WTC11 (cell line): ENCODE data around the gene MAEA. TPM values are rescaled to one million over a fixed set of nuclear protein-coding genes. Genes with fewer than 3 reads are reported as not detected.

ENCODE experiments used
- ATAC-seq: fragments of 200-7000 bp; cut with Tn5 transposase; 2 replicates; pipeline ENCODE4 v1.10.0; 2021; ENCODE audit warnings: mild to moderate bottlenecking, moderate library complexity
- CTCF ChIA-PET: fragments of 300-600 bp; sonication (Branson Sonifier 250); formaldehyde crosslinking; loops from one replicate; lab custom pipeline; 2021; ENCODE audit warnings: antibody characterized with exemption; lab: Charles Lee
- POLR2A ChIA-PET: fragments of 350-600 bp; sonication (Branson Sonifier 250); formaldehyde crosslinking; loops from one replicate; lab custom pipeline; 2021; ENCODE audit warnings: antibody characterized with exemption; lab: Charles Lee
- DNase-seq: peaks from one replicate; pipeline ENCODE4 v3.0.0; 2021; ENCODE audit warnings: low spot score
- H3K27ac Mint-ChIP-seq: 2 replicates; pipeline ENCODE4 v1.8.0; 2021; ENCODE audit warnings: mixed read lengths
- H3K27me3 Mint-ChIP-seq: 2 replicates; pipeline ENCODE4 v1.8.0; 2021; ENCODE audit warnings: low read depth, mild to moderate bottlenecking, moderate library complexity, mixed read lengths
- H3K36me3 Mint-ChIP-seq: 2 replicates; pipeline ENCODE4 v1.8.0; 2021; ENCODE audit warnings: mixed read lengths
- H3K4me1 Mint-ChIP-seq: 2 replicates; pipeline ENCODE4 v1.8.0; 2022; ENCODE audit warnings: mixed read lengths
- H3K4me3 Mint-ChIP-seq: 2 replicates; pipeline ENCODE4 v1.8.0; 2021; ENCODE audit warnings: mild to moderate bottlenecking, moderate library complexity, mixed read lengths
- H3K9me3 Mint-ChIP-seq: 2 replicates; pipeline ENCODE4 v1.8.0; 2021; ENCODE audit warnings: mixed read lengths
- CBFB ChIP-seq: sonication (generic); formaldehyde crosslinking; IDR thresholded peaks from 2 replicates; pipeline ENCODE4 v1.8.1; 2022; ENCODE audit warnings: mild to moderate bottlenecking, low read depth, missing genetic modification reagents
- CREM ChIP-seq: sonication (generic); formaldehyde crosslinking; IDR thresholded peaks from 2 replicates; pipeline ENCODE4 v1.8.1; 2022; ENCODE audit warnings: mild to moderate bottlenecking, missing genetic modification reagents, moderate library complexity
- ELF4 ChIP-seq: sonication (generic); formaldehyde crosslinking; IDR thresholded peaks from 2 replicates; pipeline ENCODE4 v1.8.1; 2022; ENCODE audit warnings: low read depth, mild to moderate bottlenecking, moderate library complexity, missing genetic modification reagents
- IRF2 ChIP-seq: sonication (generic); formaldehyde crosslinking; IDR thresholded peaks from 2 replicates; pipeline ENCODE4 v1.8.0; 2022; ENCODE audit warnings: low read depth, missing genetic modification reagents, borderline replicate concordance
- MXD4 ChIP-seq: fragments of 250-450 bp; sonication (Bioruptor Pico); IDR thresholded peaks from 2 replicates; pipeline ENCODE4 v1.8.0; 2021; ENCODE audit warnings: mild to moderate bottlenecking, moderate library complexity, borderline replicate concordance
- NFATC4 ChIP-seq: fragments of 250-450 bp; sonication (Bioruptor Pico); IDR thresholded peaks from 2 replicates; pipeline ENCODE4 v1.9.0; 2021; ENCODE audit warnings: mild to moderate bottlenecking
- TEAD4 ChIP-seq: sonication (generic); formaldehyde crosslinking; IDR thresholded peaks from 2 replicates; pipeline ENCODE4 v1.8.0; 2022; ENCODE audit warnings: mild to moderate bottlenecking, missing genetic modification reagents
- ZNF423 ChIP-seq: fragments of 250-450 bp; sonication (Bioruptor Pico); IDR thresholded peaks from 2 replicates; pipeline ENCODE4 v2.1.2; 2022; ENCODE audit warnings: mild to moderate bottlenecking, moderate library complexity
- total RNA-seq: library from RNA; stranded (reverse); gene quantifications from 3 replicates; pipeline ENCODE4 v1.2.3, GENCODE V29; 2021
- TF ChIP-seq, protein P1 (sequence below): sonication (generic); formaldehyde crosslinking; IDR thresholded peaks from 2 replicates; pipeline ENCODE4 v1.8.1; 2023; ENCODE audit warnings: mild to moderate bottlenecking, missing genetic modification reagents
- TF ChIP-seq, protein P2 (sequence below): sonication (generic); formaldehyde crosslinking; IDR thresholded peaks from 2 replicates; pipeline ENCODE4 v1.8.0; 2023; ENCODE audit warnings: missing genetic modification reagents, mild to moderate bottlenecking, borderline replicate concordance
- TF ChIP-seq, protein P3 (sequence below): sonication (generic); formaldehyde crosslinking; IDR thresholded peaks from 2 replicates; pipeline ENCODE4 v1.8.0; 2022; ENCODE audit warnings: mild to moderate bottlenecking, missing genetic modification reagents
- TF ChIP-seq, protein P4 (sequence below): sonication (generic); formaldehyde crosslinking; IDR thresholded peaks from 2 replicates; pipeline ENCODE4 v1.8.1; 2023; ENCODE audit warnings: mild to moderate bottlenecking, missing genetic modification reagents, moderate library complexity
- TF ChIP-seq, protein P5 (sequence below): fragments of 250-450 bp; sonication (Bioruptor Pico); IDR thresholded peaks from 2 replicates; pipeline ENCODE4 v1.8.0; 2021; ENCODE audit warnings: mild to moderate bottlenecking

MAEA gene
- total RNA-seq, 1 experiment from 2014 or later = 86.9 TPM

DNA sequence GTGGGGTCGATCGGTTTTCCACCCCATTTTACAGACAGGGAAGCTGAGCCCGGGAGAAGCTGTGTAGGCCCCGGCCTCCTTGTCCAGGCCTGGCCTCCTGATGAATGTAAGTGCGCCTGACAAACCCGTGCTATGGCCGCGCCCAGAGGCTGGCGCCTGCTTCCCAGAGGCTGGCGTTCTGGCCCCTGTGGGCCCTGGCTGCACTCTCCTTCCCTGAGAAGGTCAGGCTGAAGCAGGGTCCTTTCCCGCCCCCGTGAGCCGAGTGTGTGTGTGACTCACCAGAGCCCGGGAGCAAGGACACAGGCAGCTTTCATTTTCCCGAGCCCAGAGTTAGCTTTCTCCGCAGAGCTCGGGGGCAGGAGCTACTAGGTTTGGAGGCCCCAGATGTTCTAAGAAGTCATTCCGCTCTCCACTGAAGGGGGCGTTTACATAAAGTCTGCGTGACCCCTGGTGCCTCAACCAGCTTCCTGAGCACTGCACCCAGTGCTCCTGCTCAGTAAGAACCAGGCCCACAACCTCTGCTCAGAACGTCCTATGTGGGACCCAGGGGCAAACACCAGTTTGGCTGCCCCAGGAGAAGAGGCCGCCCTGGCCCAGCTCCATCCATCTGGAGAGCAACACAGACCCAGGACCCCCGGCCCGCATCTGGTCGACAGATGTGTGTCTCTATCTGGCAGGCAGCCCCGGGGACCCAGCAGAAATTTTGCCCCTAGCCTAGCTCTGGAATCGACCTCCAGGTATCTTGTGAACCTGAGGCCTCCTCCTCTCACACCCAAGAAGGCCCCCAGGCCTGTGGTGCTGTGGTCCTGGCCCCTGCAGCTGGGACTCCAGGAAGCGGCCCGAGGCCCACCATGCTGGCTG is 71.0 kb downstream of the MAEA start (continued):
- TF ChIP-seq, protein P1, sequence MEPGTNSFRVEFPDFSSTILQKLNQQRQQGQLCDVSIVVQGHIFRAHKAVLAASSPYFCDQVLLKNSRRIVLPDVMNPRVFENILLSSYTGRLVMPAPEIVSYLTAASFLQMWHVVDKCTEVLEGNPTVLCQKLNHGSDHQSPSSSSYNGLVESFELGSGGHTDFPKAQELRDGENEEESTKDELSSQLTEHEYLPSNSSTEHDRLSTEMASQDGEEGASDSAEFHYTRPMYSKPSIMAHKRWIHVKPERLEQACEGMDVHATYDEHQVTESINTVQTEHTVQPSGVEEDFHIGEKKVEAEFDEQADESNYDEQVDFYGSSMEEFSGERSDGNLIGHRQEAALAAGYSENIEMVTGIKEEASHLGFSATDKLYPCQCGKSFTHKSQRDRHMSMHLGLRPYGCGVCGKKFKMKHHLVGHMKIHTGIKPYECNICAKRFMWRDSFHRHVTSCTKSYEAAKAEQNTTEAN (CRISPR knock-in tag) = no peak
- TF ChIP-seq ZNF423 (CRISPR knock-in tag) = no peak
- no peak for TF ChIP-seq NFATC4 (CRISPR knock-in tag)
- TF ChIP-seq, protein P2, sequence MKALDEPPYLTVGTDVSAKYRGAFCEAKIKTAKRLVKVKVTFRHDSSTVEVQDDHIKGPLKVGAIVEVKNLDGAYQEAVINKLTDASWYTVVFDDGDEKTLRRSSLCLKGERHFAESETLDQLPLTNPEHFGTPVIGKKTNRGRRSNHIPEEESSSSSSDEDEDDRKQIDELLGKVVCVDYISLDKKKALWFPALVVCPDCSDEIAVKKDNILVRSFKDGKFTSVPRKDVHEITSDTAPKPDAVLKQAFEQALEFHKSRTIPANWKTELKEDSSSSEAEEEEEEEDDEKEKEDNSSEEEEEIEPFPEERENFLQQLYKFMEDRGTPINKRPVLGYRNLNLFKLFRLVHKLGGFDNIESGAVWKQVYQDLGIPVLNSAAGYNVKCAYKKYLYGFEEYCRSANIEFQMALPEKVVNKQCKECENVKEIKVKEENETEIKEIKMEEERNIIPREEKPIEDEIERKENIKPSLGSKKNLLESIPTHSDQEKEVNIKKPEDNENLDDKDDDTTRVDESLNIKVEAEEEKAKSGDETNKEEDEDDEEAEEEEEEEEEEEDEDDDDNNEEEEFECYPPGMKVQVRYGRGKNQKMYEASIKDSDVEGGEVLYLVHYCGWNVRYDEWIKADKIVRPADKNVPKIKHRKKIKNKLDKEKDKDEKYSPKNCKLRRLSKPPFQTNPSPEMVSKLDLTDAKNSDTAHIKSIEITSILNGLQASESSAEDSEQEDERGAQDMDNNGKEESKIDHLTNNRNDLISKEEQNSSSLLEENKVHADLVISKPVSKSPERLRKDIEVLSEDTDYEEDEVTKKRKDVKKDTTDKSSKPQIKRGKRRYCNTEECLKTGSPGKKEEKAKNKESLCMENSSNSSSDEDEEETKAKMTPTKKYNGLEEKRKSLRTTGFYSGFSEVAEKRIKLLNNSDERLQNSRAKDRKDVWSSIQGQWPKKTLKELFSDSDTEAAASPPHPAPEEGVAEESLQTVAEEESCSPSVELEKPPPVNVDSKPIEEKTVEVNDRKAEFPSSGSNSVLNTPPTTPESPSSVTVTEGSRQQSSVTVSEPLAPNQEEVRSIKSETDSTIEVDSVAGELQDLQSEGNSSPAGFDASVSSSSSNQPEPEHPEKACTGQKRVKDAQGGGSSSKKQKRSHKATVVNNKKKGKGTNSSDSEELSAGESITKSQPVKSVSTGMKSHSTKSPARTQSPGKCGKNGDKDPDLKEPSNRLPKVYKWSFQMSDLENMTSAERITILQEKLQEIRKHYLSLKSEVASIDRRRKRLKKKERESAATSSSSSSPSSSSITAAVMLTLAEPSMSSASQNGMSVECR (CRISPR knock-in tag) = no peak
- TF ChIP-seq, protein P3, sequence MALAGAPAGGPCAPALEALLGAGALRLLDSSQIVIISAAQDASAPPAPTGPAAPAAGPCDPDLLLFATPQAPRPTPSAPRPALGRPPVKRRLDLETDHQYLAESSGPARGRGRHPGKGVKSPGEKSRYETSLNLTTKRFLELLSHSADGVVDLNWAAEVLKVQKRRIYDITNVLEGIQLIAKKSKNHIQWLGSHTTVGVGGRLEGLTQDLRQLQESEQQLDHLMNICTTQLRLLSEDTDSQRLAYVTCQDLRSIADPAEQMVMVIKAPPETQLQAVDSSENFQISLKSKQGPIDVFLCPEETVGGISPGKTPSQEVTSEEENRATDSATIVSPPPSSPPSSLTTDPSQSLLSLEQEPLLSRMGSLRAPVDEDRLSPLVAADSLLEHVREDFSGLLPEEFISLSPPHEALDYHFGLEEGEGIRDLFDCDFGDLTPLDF (CRISPR knock-in tag) = no peak
- TF ChIP-seq, protein P4, sequence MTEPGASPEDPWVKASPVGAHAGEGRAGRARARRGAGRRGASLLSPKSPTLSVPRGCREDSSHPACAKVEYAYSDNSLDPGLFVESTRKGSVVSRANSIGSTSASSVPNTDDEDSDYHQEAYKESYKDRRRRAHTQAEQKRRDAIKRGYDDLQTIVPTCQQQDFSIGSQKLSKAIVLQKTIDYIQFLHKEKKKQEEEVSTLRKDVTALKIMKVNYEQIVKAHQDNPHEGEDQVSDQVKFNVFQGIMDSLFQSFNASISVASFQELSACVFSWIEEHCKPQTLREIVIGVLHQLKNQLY (CRISPR knock-in tag) = no peak
- TF ChIP-seq TEAD4 (CRISPR knock-in tag) = no peak
- TF ChIP-seq CREM (CRISPR knock-in tag) = no peak
- TF ChIP-seq, protein P5, sequence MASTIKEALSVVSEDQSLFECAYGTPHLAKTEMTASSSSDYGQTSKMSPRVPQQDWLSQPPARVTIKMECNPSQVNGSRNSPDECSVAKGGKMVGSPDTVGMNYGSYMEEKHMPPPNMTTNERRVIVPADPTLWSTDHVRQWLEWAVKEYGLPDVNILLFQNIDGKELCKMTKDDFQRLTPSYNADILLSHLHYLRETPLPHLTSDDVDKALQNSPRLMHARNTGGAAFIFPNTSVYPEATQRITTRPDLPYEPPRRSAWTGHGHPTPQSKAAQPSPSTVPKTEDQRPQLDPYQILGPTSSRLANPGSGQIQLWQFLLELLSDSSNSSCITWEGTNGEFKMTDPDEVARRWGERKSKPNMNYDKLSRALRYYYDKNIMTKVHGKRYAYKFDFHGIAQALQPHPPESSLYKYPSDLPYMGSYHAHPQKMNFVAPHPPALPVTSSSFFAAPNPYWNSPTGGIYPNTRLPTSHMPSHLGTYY (CRISPR knock-in tag) = no peak
- TF ChIP-seq, all 79 proteins: peak for 0

DNA sequence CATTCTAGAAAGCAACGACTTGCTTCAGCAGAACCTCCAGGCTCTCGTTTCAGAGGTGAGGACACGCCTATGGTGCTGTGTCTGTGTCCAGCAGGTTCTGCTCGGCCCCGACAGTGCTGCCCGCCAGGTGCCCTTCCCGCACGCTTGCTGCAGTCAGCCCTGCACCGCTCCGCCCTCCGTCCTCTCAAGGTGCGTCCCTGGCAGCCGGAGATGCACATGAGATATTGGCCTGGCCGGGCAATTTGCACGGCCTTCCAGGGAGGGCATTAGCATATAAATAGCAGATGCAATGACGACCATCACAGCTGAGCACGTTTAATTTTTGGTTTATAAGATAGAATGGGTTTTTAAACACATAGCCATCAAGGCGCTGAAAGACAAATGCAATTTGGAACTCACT is 71.7 kb downstream of the MAEA start:
- H3K9me3 Mint-ChIP-seq = no peaks in the 10 kb centered on the region
- TF ChIP-seq ELF4 (no peak), MXD4 (CRISPR knock-in tag) (no peak), CBFB (CRISPR knock-in tag) (no peak)
- peaks cover 3% of the 10 kb centered on the region; the same call in 1 of the 2 replicates for H3K36me3 Mint-ChIP-seq
- CTCF ChIA-PET = interaction anchor here (1.2 kb wide), 1 partner anchor 268 kb away, joined by 4 read pairs; no protein-coding TSS in a partner anchor
- DNase-seq (no peak), ATAC-seq (no peak)
- POLR2A ChIA-PET = no interaction called here
- no peak overlapping the region for H3K27ac Mint-ChIP-seq
- H3K27me3 Mint-ChIP-seq = no peaks in the 10 kb centered on the region
- peaks cover 11% of the 10 kb centered on the region for H3K4me1 Mint-ChIP-seq
- H3K4me3 Mint-ChIP-seq = no peak overlapping the region

DNA sequence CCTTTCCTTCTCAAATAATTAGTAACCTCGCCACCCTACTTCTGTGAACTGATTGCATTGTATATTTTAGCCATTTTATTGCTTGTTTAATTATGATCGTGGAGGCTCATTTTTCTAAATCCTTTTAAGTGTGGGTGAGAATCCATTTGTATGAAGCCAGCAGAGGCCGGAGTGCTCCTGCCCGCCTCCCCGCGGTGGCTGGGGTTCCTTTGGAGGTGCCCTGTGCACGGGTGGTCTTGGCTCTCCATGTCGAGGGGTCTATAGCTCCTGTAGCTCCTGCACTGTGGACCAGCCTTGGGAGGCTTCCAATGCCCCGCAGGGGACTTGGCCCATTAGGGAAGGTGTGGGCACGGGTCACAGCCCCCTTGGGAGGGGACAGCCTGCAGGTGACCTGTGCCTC is 72.4 kb downstream of the MAEA start:
- H3K27ac Mint-ChIP-seq = no peak overlapping the region
- peaks cover 11% of the 10 kb centered on the region for H3K4me1 Mint-ChIP-seq
- no peak overlapping the region for H3K4me3 Mint-ChIP-seq
- no peaks in the 10 kb centered on the region for H3K9me3 Mint-ChIP-seq
- ChIA-PET CTCF (no interaction called here), POLR2A (no interaction called here)
- ATAC-seq = no peak
- H3K27me3 Mint-ChIP-seq = no peaks in the 10 kb centered on the region
- TF ChIP-seq, protein P5 (CRISPR knock-in tag) = no peak
- no peak for TF ChIP-seq CREM (CRISPR knock-in tag)
- no peak for TF ChIP-seq IRF2 (CRISPR knock-in tag)
- no peak for TF ChIP-seq CBFB (CRISPR knock-in tag)
- peaks cover 3% of the 10 kb centered on the region; the same call in 1 of the 2 replicates for H3K36me3 Mint-ChIP-seq
- DNase-seq = no peak
